HepG2 (cell line): ENCODE results near the gene ANKAR. TPM values are rescaled to one million over a fixed set of nuclear protein-coding genes. Genes with fewer than 3 reads are reported as not detected.

Source experiments
- AHDC1 ChIP-seq: sonication (generic); formaldehyde crosslinking; IDR thresholded peaks from 2 replicates; pipeline ENCODE4 v1.5.1; 2020; ENCODE audit warnings: mild to moderate bottlenecking, missing genetic modification reagents, borderline replicate concordance
- ELF4 ChIP-seq: sonication (generic); formaldehyde crosslinking; IDR thresholded peaks from 2 replicates; pipeline ENCODE4 v1.5.0; 2020; ENCODE audit warnings: missing genetic modification reagents, mild to moderate bottlenecking, moderate library complexity, borderline replicate concordance
- FOXK2 ChIP-seq: fragments of 450-650 bp; IDR thresholded peaks from 2 replicates; pipeline ENCODE4 v1.6.1; 2016
- GATAD2A ChIP-seq: IDR thresholded peaks from 2 replicates; pipeline ENCODE4 v1.6.1; 2016
- HOMEZ ChIP-seq: IDR thresholded peaks from 2 replicates; pipeline ENCODE4 v1.6.1; 2016; ENCODE audit warnings: low read depth
- KDM4B ChIP-seq: sonication (generic); formaldehyde crosslinking; IDR thresholded peaks from 2 replicates; pipeline ENCODE4 v1.4.0; 2020; ENCODE audit warnings: missing genetic modification reagents
- KLF9 ChIP-seq: IDR thresholded peaks from 2 replicates; pipeline ENCODE4 v1.6.1; 2016; ENCODE audit warnings: low read depth
- MEF2D ChIP-seq: sonication (generic); formaldehyde crosslinking; IDR thresholded peaks from 2 replicates; pipeline ENCODE4 v1.5.1; 2020; ENCODE audit warnings: mild to moderate bottlenecking, missing genetic modification reagents
- NFE2 ChIP-seq: sonication (generic); formaldehyde crosslinking; IDR thresholded peaks from 2 replicates; pipeline ENCODE4 v1.4.0; 2020; ENCODE audit warnings: missing genetic modification reagents
- PHF5A ChIP-seq: IDR thresholded peaks from one replicate; pipeline ENCODE4 v1.6.1; 2018; ENCODE audit warnings: low read depth, missing genetic modification reagents; ENCODE audit not compliant: unreplicated experiment
- RELA ChIP-seq: sonication (generic); formaldehyde crosslinking; IDR thresholded peaks from 2 replicates; pipeline ENCODE4 v1.4.0; 2020; ENCODE audit warnings: missing genetic modification reagents
- TAF1 ChIP-seq: sonication (generic); formaldehyde crosslinking; IDR thresholded peaks from 2 replicates; pipeline ENCODE4 v1.4.0; 2020; ENCODE audit warnings: missing genetic modification reagents
- TEAD3 ChIP-seq: optimal IDR thresholded peaks from 2 replicates; pipeline ENCODE3; 2016; ENCODE audit warnings: borderline replicate concordance
- TOE1 ChIP-seq: sonication (generic); formaldehyde crosslinking; IDR thresholded peaks from 2 replicates; pipeline ENCODE4 v1.4.0; 2020; ENCODE audit warnings: mild to moderate bottlenecking, missing genetic modification reagents
- ZNF335 ChIP-seq: sonication (generic); formaldehyde crosslinking; IDR thresholded peaks from 2 replicates; pipeline ENCODE4 v1.4.0; 2020; ENCODE audit warnings: missing genetic modification reagents
- ZNF597 ChIP-seq: sonication (generic); formaldehyde crosslinking; IDR thresholded peaks from 2 replicates; pipeline ENCODE4 v1.5.0; 2020; ENCODE audit warnings: missing genetic modification reagents
- ZNF703 ChIP-seq: sonication (generic); formaldehyde crosslinking; IDR thresholded peaks from 2 replicates; pipeline ENCODE4 v1.5.1; 2020; ENCODE audit warnings: missing genetic modification reagents, mild to moderate bottlenecking, moderate library complexity, borderline replicate concordance
- polyA plus RNA-seq, 8 experiments: library from polyadenylated mRNA; depleted of rRNA in 3 of 8; stranded (reverse) in 7 of 8; unstranded in 1 of 8; fragments of >200 nt; fragmentation: Illumina TruSeq in 4 of 8; extraction: Trizol in 4 of 8; gene quantifications; 2 replicates each; pipeline versions ENCODE4 v1.2.1 to v1.2.3, GENCODE V29; 2011 to 2016; ENCODE audit warnings: low read depth in 4 of 8, missing spikeins in 1 of 8, mixed read lengths in 1 of 8; ENCODE audit not compliant: insufficient read depth in 1 of 8
- total RNA-seq, 5 experiments: library from RNA; depleted of rRNA; stranded (reverse); fragments of >200 nt; fragmentation: Illumina TruSeq; extraction: Trizol; gene quantifications; 2 replicates each; pipeline ENCODE4 v1.2.3, GENCODE V29; 2016; ENCODE audit warnings: low read depth in 1 of 5
- TF ChIP-seq, protein P1 (sequence below): IDR thresholded peaks from 2 replicates; pipeline ENCODE4 v1.6.1; 2016
- TF ChIP-seq, protein P2 (sequence below): sonication (generic); formaldehyde crosslinking; IDR thresholded peaks from 2 replicates; pipeline ENCODE4 v1.5.0; 2020; ENCODE audit warnings: missing genetic modification reagents, mild to moderate bottlenecking, borderline replicate concordance

ANKAR gene
- total and polyA plus RNA-seq, 2 of the 13 experiments (the other 11 are each of a cell fraction or from before 2014, with no cell fraction given): 3.6 to 5.0 TPM

DNA sequence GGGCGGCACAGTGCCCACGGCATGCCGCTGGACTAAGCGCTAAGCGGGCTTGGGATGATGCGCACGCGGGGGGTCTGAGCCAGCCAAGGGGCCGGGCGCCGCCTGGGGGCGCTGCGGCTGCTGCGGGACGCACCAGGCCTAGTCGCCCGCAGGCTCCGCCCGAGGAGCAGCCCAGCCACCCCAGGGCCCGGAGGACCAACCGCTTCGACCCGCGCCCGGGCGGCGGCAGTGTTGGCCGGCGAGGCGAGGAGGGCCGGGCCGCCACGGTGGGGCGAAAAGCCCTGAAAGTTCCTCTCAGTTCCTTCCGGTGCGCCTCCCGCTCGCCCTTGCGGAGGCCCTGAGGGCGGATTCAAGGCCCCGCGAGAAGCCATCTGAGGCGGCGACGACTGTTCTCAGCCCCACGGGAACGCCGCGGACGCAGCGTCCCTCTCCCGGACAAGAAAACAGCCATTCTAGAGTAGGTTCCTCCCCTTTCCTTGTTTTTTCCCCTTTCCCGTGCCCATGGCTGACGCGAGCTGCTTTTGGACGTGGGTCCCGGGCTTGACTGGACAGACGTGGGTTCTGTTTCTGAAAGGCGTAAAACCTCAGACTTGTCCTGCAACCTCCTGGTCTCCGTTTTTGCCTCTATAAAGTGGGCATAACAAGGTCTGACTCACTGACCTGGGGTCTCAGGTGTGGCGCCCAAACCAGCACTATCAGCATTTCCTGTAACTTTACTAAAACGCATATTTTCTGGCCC lies at the start of gene ANKAR (continued):
- peak; percentile 69; the same call in 1 of the 2 replicates for TF ChIP-seq AHDC1 (CRISPR knock-in tag)
- TF ChIP-seq ZNF597 (CRISPR knock-in tag): no peak
- TF ChIP-seq FOXK2: no peak
- TF ChIP-seq RELA (CRISPR knock-in tag): peak; percentile 81; the same call in 1 of the 2 replicates
- peak; percentile 77 for TF ChIP-seq ZNF335
- TF ChIP-seq, protein P1, sequence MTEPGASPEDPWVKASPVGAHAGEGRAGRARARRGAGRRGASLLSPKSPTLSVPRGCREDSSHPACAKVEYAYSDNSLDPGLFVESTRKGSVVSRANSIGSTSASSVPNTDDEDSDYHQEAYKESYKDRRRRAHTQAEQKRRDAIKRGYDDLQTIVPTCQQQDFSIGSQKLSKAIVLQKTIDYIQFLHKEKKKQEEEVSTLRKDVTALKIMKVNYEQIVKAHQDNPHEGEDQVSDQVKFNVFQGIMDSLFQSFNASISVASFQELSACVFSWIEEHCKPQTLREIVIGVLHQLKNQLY (CRISPR knock-in tag): peak; percentile 67; the same call in 1 of the 2 replicates
- TF ChIP-seq, protein P2, sequence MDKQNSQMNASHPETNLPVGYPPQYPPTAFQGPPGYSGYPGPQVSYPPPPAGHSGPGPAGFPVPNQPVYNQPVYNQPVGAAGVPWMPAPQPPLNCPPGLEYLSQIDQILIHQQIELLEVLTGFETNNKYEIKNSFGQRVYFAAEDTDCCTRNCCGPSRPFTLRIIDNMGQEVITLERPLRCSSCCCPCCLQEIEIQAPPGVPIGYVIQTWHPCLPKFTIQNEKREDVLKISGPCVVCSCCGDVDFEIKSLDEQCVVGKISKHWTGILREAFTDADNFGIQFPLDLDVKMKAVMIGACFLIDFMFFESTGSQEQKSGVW (CRISPR knock-in tag): no peak; the same call in 1 of the 2 replicates
- TF ChIP-seq TAF1 (CRISPR knock-in tag): peak; percentile 95
- peak; percentile 22; the same call in 1 of the 2 replicates for TF ChIP-seq KDM4B (CRISPR knock-in tag)
- TF ChIP-seq PHF5A (CRISPR knock-in tag): peak; percentile 30
- TF ChIP-seq HOMEZ (CRISPR knock-in tag): no peak; the same call in 1 of the 2 replicates
- no peak for TF ChIP-seq KLF9 (CRISPR knock-in tag)
- TF ChIP-seq TOE1 (CRISPR knock-in tag): peak; percentile 92; the same call in 1 of the 2 replicates
- no peak for TF ChIP-seq NFE2 (CRISPR knock-in tag)
- peak; percentile 93; the same call in 1 of the 2 replicates for TF ChIP-seq ZNF703 (CRISPR knock-in tag)
- no peak for TF ChIP-seq ELF4
- TF ChIP-seq TEAD3 (CRISPR knock-in tag): peak; percentile 56
- peak; percentile 78 for TF ChIP-seq MEF2D (CRISPR knock-in tag)
- TF ChIP-seq GATAD2A (CRISPR knock-in tag): peak; percentile 69; the same call in 1 of the 2 replicates
